ENCODE measurements around the gene PBX1.

PBX1 gene

GRCh38 chr1:164565357-164565756, 6.4 kb downstream of the PBX1 start (continued):
- TF ChIP-seq ZNF518A (tag by site-specific recombination; conservative IDR thresholded peaks at IDR 0.05; ENCODE audit: low read depth) = no peak
- no peak for TF ChIP-seq ZNF629 (tag by site-specific recombination; IDR thresholded peaks at IDR 0.05)
- TF ChIP-seq ZNF132 (tag by site-specific recombination; IDR thresholded peaks at IDR 0.05; ENCODE audit: borderline replicate concordance) = no peak

- Histone ChIP-seq H3K36me3 (ENCODE audit: control insufficient read depth in 2 of 2, insufficient read depth in 1 of 2, low read length in 2 of 2) (no peaks in the 10 kb centered on the region; a peak in 1 of 3 replicates), H3K27ac (ENCODE audit: extremely low read depth, low read depth, low read length) (no peak overlapping the region), H3K9me3 (ENCODE audit: control insufficient read depth, insufficient read depth, low read depth, low read length) (no peaks in the 10 kb centered on the region), H3K4me3 (ENCODE audit: low read depth, low read length) (no peak overlapping the region), H3K4me1 (ENCODE audit: control insufficient read depth, insufficient read depth, low read length) (peaks cover 31% of the 10 kb centered on the region)
- CTCF ChIA-PET = no interaction called here
- TF ChIP-seq HIC1 (tag by site-specific recombination; IDR thresholded peaks at IDR 0.05) (no peak), ZNF366 (tag by site-specific recombination; conservative IDR thresholded peaks at IDR 0.05) (no peak), ZBTB48 (tag by site-specific recombination; IDR thresholded peaks at IDR 0.05) (no peak), ZNF449 (tag by site-specific recombination; IDR thresholded peaks at IDR 0.05) (no peak), ZNF10 (tag by site-specific recombination; IDR thresholded peaks at IDR 0.05) (no peak), ZNF768 (tag by site-specific recombination; IDR thresholded peaks at IDR 0.05) (no peak), ZNF354C (tag by site-specific recombination; IDR thresholded peaks at IDR 0.05; ENCODE audit: borderline replicate concordance, low read depth) (no peak), ZNF580 (tag by site-specific recombination; IDR thresholded peaks at IDR 0.05) (no peak), KLF16 (tag by site-specific recombination; IDR thresholded peaks at IDR 0.05) (no peak), ZNF404 (tag by site-specific recombination; IDR thresholded peaks at IDR 0.05) (no peak), ZNF280D (tag by site-specific recombination; IDR thresholded peaks at IDR 0.05) (no peak), ZNF677 (tag by site-specific recombination; IDR thresholded peaks at IDR 0.05) (no peak), ZNF785 (tag by site-specific recombination; IDR thresholded peaks at IDR 0.05) (no peak), ZNF223 (tag by site-specific recombination; IDR thresholded peaks at IDR 0.05) (no peak)
- POLR2A ChIA-PET = interaction anchor here (1.6 kb wide), 1 partner anchor 9 kb away, joined by 5 read pairs; the partner anchor contains the start of gene PBX1
These were observed 8.8 kb downstream of the PBX1 start for GRCh38 chr1:164567774-164568173.
